ENCODE data around the gene CCNK.

GRCh38 chr14:99546234-99546879 is 65.1 kb downstream of the CCNK start:
- TF ChIP-seq CTCF (IDR thresholded peaks at IDR 0.05; ENCODE audit: low read depth, low read length, poor library complexity, severe bottlenecking) (no peak), EZH2phosphoT487 (IDR thresholded peaks at IDR 0.05; ENCODE audit: borderline replicate concordance, low read length) (no peak)
